LNCaP clone FGC (cell line): ENCODE data around the gene ELP6.

Experiments
- DNase-seq: peaks from one replicate; pipeline ENCODE4 v3.0.0-alpha.2; 2011; ENCODE audit warnings: low read depth
- H3K4me3 ChIP-seq: 2 replicates; pipeline ENCODE4 v1.5.1; 2011; ENCODE audit warnings: mild to moderate bottlenecking, low read depth, low read length, control low read depth
- CTCF ChIP-seq: IDR thresholded peaks from 2 replicates; pipeline ENCODE4 v1.5.1; 2012; ENCODE audit warnings: mild to moderate bottlenecking; ENCODE audit not compliant: control insufficient read depth, insufficient read depth; ENCODE audit errors: extremely low read depth

ELP6 gene

GRCh38 chr3:47525617-47526016 is 12.1 kb upstream of the ELP6 start:
- no peak for DNase-seq
- H3K4me3 ChIP-seq = no peak overlapping the region
- TF ChIP-seq CTCF = no peak

GRCh38 chr3:47523310-47524073 is 10.0 kb upstream of the ELP6 start:
- TF ChIP-seq CTCF = no peak
- H3K4me3 ChIP-seq = no peak overlapping the region
- DNase-seq = no peak

- H3K4me3 ChIP-seq = no peak overlapping the region
- peak; percentile 89 for TF ChIP-seq CTCF
- DNase-seq = peak; percentile 79
These were observed 8.8 kb upstream of the ELP6 start for GRCh38 chr3:47522082-47522987.

- no peak for DNase-seq
- TF ChIP-seq CTCF = no peak
- H3K4me3 ChIP-seq = no peak overlapping the region
These were observed 7.2 kb upstream of the ELP6 start for GRCh38 chr3:47520756-47521155.

GRCh38 chr3:47517937-47518336 is 4.4 kb upstream of the ELP6 start:
- TF ChIP-seq CTCF = no peak
- no peak for DNase-seq
- no peak overlapping the region for H3K4me3 ChIP-seq

- no peak for TF ChIP-seq CTCF
- no peak overlapping the region for H3K4me3 ChIP-seq
- DNase-seq = no peak
These were observed 2.4 kb upstream of the ELP6 start for GRCh38 chr3:47515864-47516319.
